HCT116 (cell line): ENCODE results near the gene GPALPP1. TPM values are rescaled to one million over a fixed set of nuclear protein-coding genes. Genes with fewer than 3 reads are reported as not detected.
"Not testable (repeated sequence)": the region's sequence is repeated elsewhere in the genome, so short reads cannot be mapped to it uniquely, and the experiment has no call there.

Experiments used
- ATAC-seq: fragments of 200-7000 bp; cut with Tn5 transposase; 2 replicates; pipeline ENCODE4 v1.9.1; 2020; ENCODE audit warnings: mild to moderate bottlenecking, moderate library complexity
- BruUV-seq: library from RNA; stranded (reverse); fragments of 400-500 nt; replicated peaks from 2 replicates; lab custom pipeline; 2021; lab: Mats Ljungman, UMichigan
- CTCF ChIA-PET: fragments of 300-600 bp; sonication (Branson Sonifier 250); formaldehyde crosslinking; loops from one replicate; lab custom pipeline; 2021; ENCODE audit warnings: antibody characterized with exemption; lab: Charles Lee
- POLR2A ChIA-PET: fragments of 300-600, 350-600 bp; sonication (Branson Sonifier 250); formaldehyde crosslinking; loops from one replicate; lab custom pipeline; 2021; ENCODE audit warnings: antibody characterized with exemption; lab: Charles Lee
- RAD21 ChIA-PET, 2 experiments: fragments of 300-600 bp; sonication (Branson Sonifier 250); formaldehyde crosslinking; loops; one replicate each; lab custom pipeline; 2023; ENCODE audit warnings: low total read pairs in 2 of 2; ENCODE audit not compliant: uncharacterized antibody in 2 of 2, unreplicated experiment in 2 of 2, low non-redundant PET in 1 of 2; lab: Charles Lee
- DNase-seq: peaks from one replicate; pipeline ENCODE4 v3.0.0-alpha.2; 2010; ENCODE audit warnings: low read depth, low spot score
- H2AFZ ChIP-seq: fragments of 200-600 bp; shearing (Covaris generic), sonication (generic); 2 replicates; pipeline ENCODE4 v1.6.1; 2017; ENCODE audit warnings: low read depth, mixed run types, mixed read lengths, antibody characterized with exemption, low read length; ENCODE audit not compliant: poor library complexity, severe bottlenecking
- H3K27ac ChIP-seq: 2 replicates; pipeline ENCODE4 v1.5.1; 2012; ENCODE audit warnings: low read depth, low read length
- H3K27me3 ChIP-seq: fragments of 200-600 bp; sonication (generic); 2 replicates; pipeline ENCODE4 v1.6.1; 2016; ENCODE audit warnings: mixed run types, low read length, mixed read lengths; ENCODE audit not compliant: insufficient read depth
- H3K36me3 ChIP-seq, 2 experiments: fragments of 200-500 bp in 1 of 2; fragments of 200-600 bp in 1 of 2; sonication (Bioruptor generic) in 1 of 2; sonication (generic) in 1 of 2; 2 replicates each; pipeline versions ENCODE4 v1.5.1 to v1.6.1; 2014 to 2016; ENCODE audit warnings: low read length in 2 of 2, inconsistent platforms in 1 of 2, mixed read lengths in 1 of 2, mixed run types in 1 of 2; ENCODE audit not compliant: insufficient read depth in 2 of 2, control insufficient read depth in 1 of 2
- H3K4me1 ChIP-seq, 2 experiments: fragments of 200-600 bp in 1 of 2; sonication (generic) in 1 of 2; 2 replicates each; pipeline versions ENCODE4 v1.5.1 to v1.6.1; 2012 to 2017; ENCODE audit warnings: low read length in 2 of 2, inconsistent platforms in 1 of 2, mild to moderate bottlenecking in 1 of 2, mixed read lengths in 1 of 2, mixed run types in 1 of 2, moderate library complexity in 1 of 2; ENCODE audit not compliant: insufficient read depth in 2 of 2, control insufficient read depth in 1 of 2
- H3K4me2 ChIP-seq: fragments of 200-600 bp; sonication (generic); 2 replicates; pipeline ENCODE4 v1.6.1; 2017; ENCODE audit warnings: mixed run types, low read length, mixed read lengths
- H3K4me3 ChIP-seq, 2 experiments: fragments of 200-600 bp in 1 of 2; sonication (generic) in 1 of 2; replicated peaks in 1 of 2; 2 replicates each; pipeline ENCODE4 v1.5.1; 2011 to 2016; ENCODE audit warnings: low read length in 2 of 2, control low read depth in 1 of 2, low read depth in 1 of 2, mild to moderate bottlenecking in 1 of 2, mixed read lengths in 1 of 2, mixed run types in 1 of 2
- H3K79me2 ChIP-seq: fragments of 200-600 bp; sonication (generic); 2 replicates; pipeline ENCODE4 v1.6.1; 2017; ENCODE audit warnings: mild to moderate bottlenecking, mixed run types, low read length, moderate library complexity, mixed read lengths; ENCODE audit not compliant: insufficient read depth
- H3K9ac ChIP-seq: fragments of 200-600 bp; sonication (generic); 2 replicates; pipeline ENCODE4 v1.6.1; 2016; ENCODE audit warnings: low read length, mixed read lengths
- H3K9me2 ChIP-seq: fragments of 200-600 bp; sonication (generic), shearing (Covaris generic); 2 replicates; pipeline ENCODE4 v1.6.1; 2017; ENCODE audit warnings: mixed run types, mild to moderate bottlenecking, moderate library complexity; ENCODE audit not compliant: insufficient read depth
- H3K9me3 ChIP-seq, 2 experiments: fragments of 200-500 bp in 1 of 2; fragments of 200-600 bp in 1 of 2; sonication (Bioruptor generic) in 1 of 2; sonication (generic) in 1 of 2; 2 replicates each; pipeline ENCODE4 v1.6.1; 2014 to 2017; ENCODE audit warnings: low read length in 2 of 2, mixed read lengths in 2 of 2, inconsistent platforms in 1 of 2, low read depth in 1 of 2, mild to moderate bottlenecking in 1 of 2, mixed run types in 1 of 2, moderate library complexity in 1 of 2; ENCODE audit not compliant: control insufficient read depth in 1 of 2, insufficient read depth in 1 of 2
- H4K20me1 ChIP-seq: fragments of 200-600 bp; sonication (generic), shearing (Covaris generic); 2 replicates; pipeline ENCODE4 v1.6.1; 2017; ENCODE audit warnings: mixed run types, mild to moderate bottlenecking, moderate library complexity; ENCODE audit not compliant: insufficient read depth
- ATF3 ChIP-seq: IDR thresholded peaks from 2 replicates; pipeline ENCODE4 v1.6.1; 2012
- CEBPB ChIP-seq: IDR thresholded peaks from 2 replicates; pipeline ENCODE4 v1.6.1; 2012; ENCODE audit warnings: low read depth
- FOSL1 ChIP-seq: IDR thresholded peaks from 2 replicates; pipeline ENCODE4 v1.6.1; 2012; ENCODE audit warnings: low read depth
- ZBTB33 ChIP-seq: IDR thresholded peaks from 2 replicates; pipeline ENCODE4 v1.6.1; 2011; ENCODE audit warnings: mild to moderate bottlenecking, low read length, moderate library complexity; ENCODE audit not compliant: insufficient replicate concordance; ENCODE audit errors: extremely low read depth
- intact Hi-C: fragments of 100-400 bp; cut with micrococcal nuclease; formaldehyde crosslinking; loops from 2 replicates; pipeline ENCODE4 v1.10.0; 2022
- total RNA-seq: library from RNA; stranded (reverse); gene quantifications from one replicate; pipeline ENCODE4 v1.2.1, GENCODE V29; 2021; ENCODE audit not compliant: unreplicated experiment
- TF ChIP-seq, protein P1 (sequence below): IDR thresholded peaks from 2 replicates; pipeline ENCODE4 v1.6.1; 2012

The GPALPP1 gene
- total RNA-seq, 1 experiment from 2014 or later = 21.3 TPM

GRCh38 chr13:45015300-45015699 lies 26.0 kb downstream of the GPALPP1 start:
- Histone ChIP-seq H3K9me3 (no peaks in the 10 kb centered on the region), H3K79me2 (no peaks in the 10 kb centered on the region), H2AFZ (no peak overlapping the region), H3K4me2 (no peak overlapping the region), H4K20me1 (no peaks in the 10 kb centered on the region), H3K4me1 (no peaks in the 10 kb centered on the region), H3K36me3 (peaks cover 7 to 10% of the 10 kb centered on the region in 2 experiments; a peak in 3 of 4 replicates), H3K27me3 (no peaks in the 10 kb centered on the region), H3K27ac (no peak overlapping the region), H3K4me3 (no peak overlapping the region), H3K9me2 (no peaks in the 10 kb centered on the region), H3K9ac (no peak overlapping the region)
- CTCF ChIA-PET = no interaction called here
- DNase-seq (no peak), ATAC-seq (no peak)
- TF ChIP-seq ATF3 = no peak
- intact Hi-C loops = no loop called here
- BruUV-seq = no TSS peak
- POLR2A ChIA-PET = no interaction called here
- RAD21 ChIA-PET = no interaction called here

- H3K4me3 ChIP-seq = no peak overlapping the region
- no peaks in the 10 kb centered on the region for H3K79me2 ChIP-seq
- H3K9ac ChIP-seq = no peak overlapping the region
- H3K9me3 ChIP-seq = no peaks in the 10 kb centered on the region
- ATAC-seq = no peak
- no peak overlapping the region for H3K4me2 ChIP-seq
- intact Hi-C loops = no loop called here
- CTCF ChIA-PET = no interaction called here
- H3K27me3 ChIP-seq = no peaks in the 10 kb centered on the region
- H3K9me2 ChIP-seq = no peaks in the 10 kb centered on the region
- POLR2A ChIA-PET = no interaction called here
- no peak overlapping the region for H3K27ac ChIP-seq
- no TSS peak for BruUV-seq
- no peak for DNase-seq
- no peak for TF ChIP-seq FOSL1
- TF ChIP-seq ZBTB33 = no peak
- no peak for TF ChIP-seq CEBPB
- TF ChIP-seq, protein P1, sequence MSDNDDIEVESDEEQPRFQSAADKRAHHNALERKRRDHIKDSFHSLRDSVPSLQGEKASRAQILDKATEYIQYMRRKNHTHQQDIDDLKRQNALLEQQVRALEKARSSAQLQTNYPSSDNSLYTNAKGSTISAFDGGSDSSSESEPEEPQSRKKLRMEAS = no peak
- H2AFZ ChIP-seq = no peak overlapping the region
- no peaks in the 10 kb centered on the region for H4K20me1 ChIP-seq
- peaks cover 7 to 12% of the 10 kb centered on the region in 2 experiments; a peak in 3 of 4 replicates for H3K36me3 ChIP-seq
- RAD21 ChIA-PET = no interaction called here
- no peaks in the 10 kb centered on the region for H3K4me1 ChIP-seq
Measured at GRCh38 chr13:45016792-45017425, 27.6 kb downstream of the GPALPP1 start.

- H2AFZ ChIP-seq, POLR2A ChIA-PET, ATAC-seq, H4K20me1 ChIP-seq, RAD21 ChIA-PET, DNase-seq, H3K9me3 ChIP-seq, H3K9me2 ChIP-seq, CTCF ChIA-PET, H3K27ac ChIP-seq, H3K79me2 ChIP-seq, H3K4me3 ChIP-seq, intact Hi-C loops, H3K4me1 ChIP-seq, BruUV-seq, H3K27me3 ChIP-seq, H3K4me2 ChIP-seq, H3K9ac ChIP-seq: not testable (repeated sequence)
- H3K36me3 ChIP-seq = peaks cover 7 to 16% of the 10 kb centered on the region in 2 experiments; a peak in 3 of 4 replicates
Measured at GRCh38 chr13:45019981-45020380, 30.6 kb downstream of the GPALPP1 start.
